ENCODE results near the gene SLC7A6.

DNA sequence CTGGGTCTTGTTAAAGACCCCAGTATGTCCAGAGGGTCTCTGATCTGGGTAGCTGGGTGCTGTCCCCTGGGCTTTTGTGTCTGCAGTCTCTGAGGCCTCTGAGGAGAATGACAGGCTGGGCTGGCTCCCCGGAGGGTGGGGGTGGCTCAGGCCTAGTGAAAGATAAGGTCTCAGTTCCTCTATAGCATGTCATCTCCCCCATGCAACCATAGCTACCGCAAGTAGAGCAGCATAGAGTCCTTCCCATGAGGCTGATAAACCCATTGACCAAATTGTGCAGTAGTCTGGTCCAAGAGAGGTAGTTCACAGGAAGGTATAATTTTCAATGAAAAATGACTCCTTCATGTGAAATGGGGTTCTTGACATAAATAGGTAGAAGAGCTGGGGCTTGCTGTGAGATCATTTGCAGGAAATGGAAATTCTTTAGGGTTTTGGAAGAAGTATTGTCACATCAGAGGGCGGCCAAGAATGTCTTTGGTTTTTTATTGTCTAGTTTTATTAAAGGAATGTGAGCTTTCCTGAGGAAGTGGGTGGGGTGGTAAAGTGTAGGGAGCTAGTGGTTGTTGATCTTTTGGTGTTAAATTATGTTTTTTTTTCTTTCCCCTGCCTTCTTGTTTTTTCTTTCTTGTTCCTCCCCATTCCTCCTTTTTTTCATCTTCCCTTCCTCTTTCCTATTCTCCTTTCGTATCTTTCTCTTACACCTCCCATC is 25.4 kb downstream of the SLC7A6 start:
- no peak for TF ChIP-seq EZH2 (IDR thresholded peaks at IDR 0.05; ENCODE audit: borderline replicate concordance, low read length)
- TF ChIP-seq, protein P1, sequence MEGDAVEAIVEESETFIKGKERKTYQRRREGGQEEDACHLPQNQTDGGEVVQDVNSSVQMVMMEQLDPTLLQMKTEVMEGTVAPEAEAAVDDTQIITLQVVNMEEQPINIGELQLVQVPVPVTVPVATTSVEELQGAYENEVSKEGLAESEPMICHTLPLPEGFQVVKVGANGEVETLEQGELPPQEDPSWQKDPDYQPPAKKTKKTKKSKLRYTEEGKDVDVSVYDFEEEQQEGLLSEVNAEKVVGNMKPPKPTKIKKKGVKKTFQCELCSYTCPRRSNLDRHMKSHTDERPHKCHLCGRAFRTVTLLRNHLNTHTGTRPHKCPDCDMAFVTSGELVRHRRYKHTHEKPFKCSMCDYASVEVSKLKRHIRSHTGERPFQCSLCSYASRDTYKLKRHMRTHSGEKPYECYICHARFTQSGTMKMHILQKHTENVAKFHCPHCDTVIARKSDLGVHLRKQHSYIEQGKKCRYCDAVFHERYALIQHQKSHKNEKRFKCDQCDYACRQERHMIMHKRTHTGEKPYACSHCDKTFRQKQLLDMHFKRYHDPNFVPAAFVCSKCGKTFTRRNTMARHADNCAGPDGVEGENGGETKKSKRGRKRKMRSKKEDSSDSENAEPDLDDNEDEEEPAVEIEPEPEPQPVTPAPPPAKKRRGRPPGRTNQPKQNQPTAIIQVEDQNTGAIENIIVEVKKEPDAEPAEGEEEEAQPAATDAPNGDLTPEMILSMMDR (IDR thresholded peaks at IDR 0.05; ENCODE audit: low read length) = no peak

Measured in OCI-LY1 (cell line).